Adrenal gland (tissue), 5 donors: ENCODE results near the gene PSMB7.

Experiments used
- CTCF ChIP-seq, 6 experiments: fragments of 450-650 bp in 4 of 6; fragments of 200-600 bp in 2 of 6; sonication (generic) in 1 of 6; IDR thresholded peaks; 1 replicate in 5 of 6; 2 replicates in 1 of 6; pipeline versions ENCODE4 v1.5.1 to v1.8.0; 2016 to 2021; ENCODE audit warnings: antibody characterized with exemption in 6 of 6, mild to moderate bottlenecking in 2 of 6, moderate library complexity in 1 of 6
- POLR2A ChIP-seq, 2 donors: fragments of 450-650 bp; IDR thresholded peaks; one replicate each; pipeline ENCODE4 v1.6.1; 2017; ENCODE audit warnings: antibody characterized with exemption in 2 of 2, mild to moderate bottlenecking in 2 of 2, moderate library complexity in 1 of 2
- donor health status: DM: no; HTN: no; CAD: no.

GRCh38 chr9:124322618-124323432, 92.4 kb downstream of the PSMB7 start:
- TF ChIP-seq CTCF (IDR thresholded peaks at IDR 0.05) (no peak), POLR2A (IDR thresholded peaks at IDR 0.05) (no peak)
